COLO668 (cell line): ENCODE data around the gene WDR76.

ENCODE experiments used
- DNase-seq: peaks from one replicate; lab custom pipeline; 2025; ENCODE audit not compliant: unreplicated experiment; lab: John Stamatoyannopoulos, UW

WDR76 gene

GRCh38 chr15:43876872-43877271 is 50.1 kb downstream of the WDR76 start:
- no peak for DNase-seq

- DNase-seq, result no peak
These were observed 50.6 kb downstream of the WDR76 start for GRCh38 chr15:43877371-43877770.

- no peak for DNase-seq
These were observed 51.6 kb downstream of the WDR76 start for GRCh38 chr15:43878446-43878845.

GRCh38 chr15:43879386-43880355 is 52.9 kb downstream of the WDR76 start:
- no peak for DNase-seq

- DNase-seq, result no peak
These were observed 53.8 kb downstream of the WDR76 start for GRCh38 chr15:43880406-43881194.

GRCh38 chr15:43881245-43881644 is 54.4 kb downstream of the WDR76 start:
- no peak for DNase-seq

GRCh38 chr15:43881944-43882343 is 55.1 kb downstream of the WDR76 start:
- peak; percentile 10 for DNase-seq

GRCh38 chr15:43883571-43883970 is 56.8 kb downstream of the WDR76 start:
- no peak for DNase-seq

- no peak for DNase-seq
These were observed 59.8 kb downstream of the WDR76 start for GRCh38 chr15:43886558-43886957.

GRCh38 chr15:43887901-43888300 is 61.1 kb downstream of the WDR76 start:
- no peak for DNase-seq

- no peak for DNase-seq
These were observed 62.2 kb downstream of the WDR76 start for GRCh38 chr15:43889042-43889441.

GRCh38 chr15:43893956-43894355 is 67.2 kb downstream of the WDR76 start:
- no peak for DNase-seq

GRCh38 chr15:43895586-43895985 is 68.8 kb downstream of the WDR76 start:
- DNase-seq, result no peak

- DNase-seq, result no peak
These were observed 69.7 kb downstream of the WDR76 start for GRCh38 chr15:43896543-43896942.

GRCh38 chr15:43898891-43899290 is 72.1 kb downstream of the WDR76 start:
- no peak for DNase-seq

- DNase-seq, result no peak
These were observed 73.1 kb downstream of the WDR76 start for GRCh38 chr15:43899928-43900327.

- no peak for DNase-seq
These were observed 74.2 kb downstream of the WDR76 start for GRCh38 chr15:43900996-43901395.

GRCh38 chr15:43901495-43901894 is 74.7 kb downstream of the WDR76 start:
- no peak for DNase-seq

- peak; percentile 56 for DNase-seq
These were observed 77.1 kb downstream of the WDR76 start for GRCh38 chr15:43903864-43904290.

GRCh38 chr15:43905755-43906154 is 79.0 kb downstream of the WDR76 start:
- no peak for DNase-seq

GRCh38 chr15:43908516-43909050 is 81.8 kb downstream of the WDR76 start:
- no peak for DNase-seq
